Stimulated activated CD8-positive, alpha-beta memory T cell treated with anti-CD3 and anti-CD28 coated beads, Interleukin-15, amount 100 ng/mL, for 24 hours (primary cell): ENCODE measurements around the gene POU2AF2.
"Not testable (repeated sequence)": the region's sequence is repeated elsewhere in the genome, so short reads cannot be mapped to it uniquely, and the experiment has no call there.

Source experiments
- DNase-seq: peaks from one replicate; pipeline ENCODE4 v3.0.0-alpha.2; 2020; ENCODE audit warnings: low read depth

POU2AF2 gene

GRCh38 chr11:111302298-111302697 lies 56.8 kb downstream of the POU2AF2 start:
- DNase-seq: no peak

- DNase-seq: no peak
Observed at GRCh38 chr11:111303461-111303860, 57.9 kb downstream of the POU2AF2 start.

GRCh38 chr11:111305162-111305802 lies 59.8 kb downstream of the POU2AF2 start:
- DNase-seq: no peak

- DNase-seq: no peak
Observed at GRCh38 chr11:111305876-111306275, 60.4 kb downstream of the POU2AF2 start.

- DNase-seq: no peak
Observed at GRCh38 chr11:111306321-111306720, 60.8 kb downstream of the POU2AF2 start.

- DNase-seq: no peak
Observed at GRCh38 chr11:111307472-111308108, 62.1 kb downstream of the POU2AF2 start.

GRCh38 chr11:111308140-111308539 lies 62.6 kb downstream of the POU2AF2 start:
- DNase-seq: no peak

GRCh38 chr11:111309215-111309915 lies 63.8 kb downstream of the POU2AF2 start:
- no peak for DNase-seq

GRCh38 chr11:111310088-111310487 lies 64.6 kb downstream of the POU2AF2 start:
- no peak for DNase-seq

- no peak for DNase-seq
Observed at GRCh38 chr11:111310723-111311122, 65.2 kb downstream of the POU2AF2 start.

GRCh38 chr11:111312076-111312475 lies 66.6 kb downstream of the POU2AF2 start:
- no peak for DNase-seq

GRCh38 chr11:111319296-111319695 lies 73.8 kb downstream of the POU2AF2 start:
- no peak for DNase-seq

- not testable (repeated sequence) for DNase-seq
Observed at GRCh38 chr11:111320199-111320598, 74.7 kb downstream of the POU2AF2 start.

GRCh38 chr11:111320728-111321568 lies 75.4 kb downstream of the POU2AF2 start:
- no peak for DNase-seq

GRCh38 chr11:111322534-111322933 lies 77.0 kb downstream of the POU2AF2 start:
- no peak for DNase-seq

GRCh38 chr11:111324277-111324720 lies 78.8 kb downstream of the POU2AF2 start:
- no peak for DNase-seq

- no peak for DNase-seq
Observed at GRCh38 chr11:111325259-111325658, 79.7 kb downstream of the POU2AF2 start.

GRCh38 chr11:111326824-111327223 lies 81.3 kb downstream of the POU2AF2 start:
- DNase-seq: no peak

GRCh38 chr11:111327908-111328624 lies 82.5 kb downstream of the POU2AF2 start:
- no peak for DNase-seq

- no peak for DNase-seq
Observed at GRCh38 chr11:111329306-111330204, 84.0 kb downstream of the POU2AF2 start.
